ENCODE measurements around the gene CRCP. TPM values are rescaled to one million over a fixed set of nuclear protein-coding genes. Genes with fewer than 3 reads are reported as not detected.

The CRCP gene
- total and polyA plus RNA-seq, 4 donors: 18.9 to 43.0 (median 32.4) TPM

DNA sequence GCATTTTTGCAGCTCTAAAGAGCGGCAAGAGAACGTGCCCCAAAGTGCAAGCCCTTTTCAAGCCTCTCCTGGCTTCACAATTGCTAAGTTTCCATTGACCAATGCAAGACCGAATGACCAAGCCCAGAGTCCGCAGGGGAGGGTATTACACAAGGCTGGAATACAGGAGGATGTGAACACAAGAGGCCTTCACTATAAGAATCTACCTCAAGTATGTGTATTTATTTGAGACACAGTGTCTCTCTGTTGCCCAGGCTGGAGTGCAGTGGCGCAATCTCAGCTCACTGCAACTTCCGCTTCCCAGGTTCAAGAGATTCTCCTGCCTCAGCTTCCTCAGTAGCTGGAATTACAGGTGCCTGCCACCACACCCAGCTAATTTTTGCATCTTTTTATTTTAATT lies 68.3 kb downstream of the CRCP start:
- Histone ChIP-seq H3K27ac (ENCODE audit: low read depth in 1 of 2, low read length in 1 of 2) (peak overlapping the region in 1 of 2 donors; percentile 30), H3K4me3 (no peak overlapping the region), H3K9me3 (ENCODE audit: control insufficient read depth in 4 of 4, insufficient read depth in 3 of 4, low read length in 3 of 4) (peaks cover 0 to 4% (median 0%) of the 10 kb centered on the region in 4 donors), H3K4me1 (ENCODE audit: control insufficient read depth in 5 of 5, insufficient read depth in 5 of 5, low read length in 5 of 5) (no peaks in the 10 kb centered on the region), H3K36me3 (ENCODE audit: control insufficient read depth in 4 of 4, insufficient read depth in 4 of 4, low read length in 4 of 4) (no peaks in the 10 kb centered on the region), H3K27me3 (ENCODE audit: control insufficient read depth in 3 of 3, insufficient read depth in 3 of 3, low read length in 2 of 3) (no peaks in the 10 kb centered on the region), H3K9ac (ENCODE audit: insufficient read depth in 1 of 2, low read length in 2 of 2) (no peak overlapping the region)
- WGBS, 2 donors: 61 to 65% methylated on average over 6 of the region's 6 CpGs
- TF ChIP-seq, protein P1, sequence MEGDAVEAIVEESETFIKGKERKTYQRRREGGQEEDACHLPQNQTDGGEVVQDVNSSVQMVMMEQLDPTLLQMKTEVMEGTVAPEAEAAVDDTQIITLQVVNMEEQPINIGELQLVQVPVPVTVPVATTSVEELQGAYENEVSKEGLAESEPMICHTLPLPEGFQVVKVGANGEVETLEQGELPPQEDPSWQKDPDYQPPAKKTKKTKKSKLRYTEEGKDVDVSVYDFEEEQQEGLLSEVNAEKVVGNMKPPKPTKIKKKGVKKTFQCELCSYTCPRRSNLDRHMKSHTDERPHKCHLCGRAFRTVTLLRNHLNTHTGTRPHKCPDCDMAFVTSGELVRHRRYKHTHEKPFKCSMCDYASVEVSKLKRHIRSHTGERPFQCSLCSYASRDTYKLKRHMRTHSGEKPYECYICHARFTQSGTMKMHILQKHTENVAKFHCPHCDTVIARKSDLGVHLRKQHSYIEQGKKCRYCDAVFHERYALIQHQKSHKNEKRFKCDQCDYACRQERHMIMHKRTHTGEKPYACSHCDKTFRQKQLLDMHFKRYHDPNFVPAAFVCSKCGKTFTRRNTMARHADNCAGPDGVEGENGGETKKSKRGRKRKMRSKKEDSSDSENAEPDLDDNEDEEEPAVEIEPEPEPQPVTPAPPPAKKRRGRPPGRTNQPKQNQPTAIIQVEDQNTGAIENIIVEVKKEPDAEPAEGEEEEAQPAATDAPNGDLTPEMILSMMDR (IDR thresholded peaks at IDR 0.05; ENCODE audit: control extremely low read depth, extremely low read depth): no peak
- ATAC-seq (ENCODE audit: insufficient read depth, low FRiP score): peak; percentile 70
- DNase-seq: no peak

DNA sequence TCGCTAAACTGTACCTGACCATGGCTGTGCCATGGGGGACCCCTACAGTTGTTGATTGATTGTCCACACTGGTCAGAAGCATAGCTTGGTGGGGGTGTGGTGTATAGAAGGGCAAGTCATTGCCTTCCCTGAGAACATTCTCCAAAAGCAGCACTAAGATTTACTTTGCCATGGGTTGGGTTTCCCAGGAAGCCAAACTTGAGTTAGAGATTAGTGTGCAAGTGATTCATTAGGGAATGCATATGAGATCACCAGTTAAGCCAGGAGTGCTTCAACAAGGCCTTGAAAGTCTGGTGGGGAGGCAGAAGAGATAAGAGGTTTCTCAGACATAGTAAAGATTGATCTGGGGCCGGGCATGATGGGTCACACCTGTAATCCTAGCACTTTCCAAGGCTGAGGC lies 69.1 kb downstream of the CRCP start:
- ATAC-seq (ENCODE audit: insufficient read depth, low FRiP score) (peak; percentile 28), DNase-seq (peak in 1 of 3 donors; percentile 43)
- no peaks in the 10 kb centered on the region for H3K27me3 ChIP-seq (ENCODE audit: control insufficient read depth in 3 of 3, insufficient read depth in 3 of 3, low read length in 2 of 3)
- H3K36me3 ChIP-seq (ENCODE audit: control insufficient read depth in 4 of 4, insufficient read depth in 4 of 4, low read length in 4 of 4): no peaks in the 10 kb centered on the region
- 72 to 91% methylated on average over 2 of the region's 2 CpGs for WGBS, 2 donors
- TF ChIP-seq, protein P1 (IDR thresholded peaks at IDR 0.05; ENCODE audit: control extremely low read depth, extremely low read depth): no peak
- no peak overlapping the region for H3K4me3 ChIP-seq
- H3K9me3 ChIP-seq (ENCODE audit: control insufficient read depth in 4 of 4, insufficient read depth in 3 of 4, low read length in 3 of 4): peaks cover 0 to 2% (median 0%) of the 10 kb centered on the region in 4 donors
- no peak overlapping the region for H3K9ac ChIP-seq (ENCODE audit: insufficient read depth in 1 of 2, low read length in 2 of 2)
- H3K27ac ChIP-seq (ENCODE audit: low read depth in 1 of 2, low read length in 1 of 2): no peak overlapping the region
- H3K4me1 ChIP-seq (ENCODE audit: control insufficient read depth in 5 of 5, insufficient read depth in 5 of 5, low read length in 5 of 5): no peaks in the 10 kb centered on the region

DNA sequence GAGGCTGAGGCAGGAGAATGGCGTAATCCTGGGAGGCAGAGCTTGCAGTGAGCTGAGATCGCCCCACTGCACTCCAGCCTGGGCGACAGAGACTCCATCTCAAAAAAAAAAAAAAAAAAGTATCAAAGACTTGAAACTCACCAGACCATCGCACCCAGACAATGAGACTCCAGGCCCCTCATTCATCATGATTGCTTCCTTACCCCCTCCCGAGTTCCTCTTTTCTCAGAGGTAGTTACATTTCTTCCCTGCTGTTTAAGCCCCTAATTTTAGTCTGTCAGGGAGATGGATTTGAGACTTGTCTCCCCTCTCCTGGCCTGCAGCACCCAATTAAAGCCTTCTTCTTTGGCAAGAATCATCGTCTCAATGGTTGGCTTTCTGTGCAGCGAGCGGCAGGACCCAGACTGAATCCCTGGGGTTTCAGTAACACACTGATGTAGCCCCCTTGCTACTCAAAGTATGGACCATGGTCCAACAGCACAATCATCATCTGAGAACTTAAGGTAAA lies 71.1 kb downstream of the CRCP start:
- DNase-seq (no peak), ATAC-seq (ENCODE audit: insufficient read depth, low FRiP score) (no peak)
- H3K9ac ChIP-seq (ENCODE audit: insufficient read depth in 1 of 2, low read length in 2 of 2): no peak overlapping the region
- no peaks in the 10 kb centered on the region for H3K4me1 ChIP-seq (ENCODE audit: control insufficient read depth in 5 of 5, insufficient read depth in 5 of 5, low read length in 5 of 5)
- 94% methylated on average over 8 of the region's 8 CpGs for WGBS, 2 donors
- no peaks in the 10 kb centered on the region for H3K36me3 ChIP-seq (ENCODE audit: control insufficient read depth in 4 of 4, insufficient read depth in 4 of 4, low read length in 4 of 4)
- peaks cover 0 to 2% (median 0%) of the 10 kb centered on the region in 4 donors for H3K9me3 ChIP-seq (ENCODE audit: control insufficient read depth in 4 of 4, insufficient read depth in 3 of 4, low read length in 3 of 4)
- TF ChIP-seq, protein P1 (IDR thresholded peaks at IDR 0.05; ENCODE audit: control extremely low read depth, extremely low read depth): no peak
- no peak overlapping the region for H3K4me3 ChIP-seq
- no peak overlapping the region for H3K27ac ChIP-seq (ENCODE audit: low read depth in 1 of 2, low read length in 1 of 2)
- H3K27me3 ChIP-seq (ENCODE audit: control insufficient read depth in 3 of 3, insufficient read depth in 3 of 3, low read length in 2 of 3): no peaks in the 10 kb centered on the region

DNA sequence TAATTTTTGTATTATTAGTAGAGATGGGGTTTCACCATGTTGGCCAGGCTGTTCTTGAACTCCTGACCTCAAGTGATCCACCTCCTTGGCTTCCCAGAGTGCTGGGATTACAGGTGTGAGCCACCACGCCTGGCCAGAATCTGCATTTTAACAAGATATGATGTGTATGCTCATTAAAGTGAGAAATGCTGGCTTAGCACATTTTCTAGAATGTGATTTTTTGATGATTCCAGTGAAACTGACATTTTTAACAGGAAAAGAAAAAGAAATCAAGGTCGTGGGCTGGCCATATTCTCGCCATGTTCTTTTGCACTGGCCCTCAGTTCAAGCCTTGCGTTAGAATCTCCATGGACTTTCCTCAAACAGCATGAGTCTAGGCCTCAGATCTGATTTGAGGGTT lies 72.3 kb downstream of the CRCP start:
- no peak overlapping the region for H3K27ac ChIP-seq (ENCODE audit: low read depth in 1 of 2, low read length in 1 of 2)
- H3K4me3 ChIP-seq: no peak overlapping the region
- DNase-seq (no peak), ATAC-seq (ENCODE audit: insufficient read depth, low FRiP score) (no peak)
- peaks cover 0 to 2% (median 0%) of the 10 kb centered on the region in 4 donors for H3K9me3 ChIP-seq (ENCODE audit: control insufficient read depth in 4 of 4, insufficient read depth in 3 of 4, low read length in 3 of 4)
- no peaks in the 10 kb centered on the region for H3K27me3 ChIP-seq (ENCODE audit: control insufficient read depth in 3 of 3, insufficient read depth in 3 of 3, low read length in 2 of 3)
- TF ChIP-seq, protein P1 (IDR thresholded peaks at IDR 0.05; ENCODE audit: control extremely low read depth, extremely low read depth): no peak
- H3K36me3 ChIP-seq (ENCODE audit: control insufficient read depth in 4 of 4, insufficient read depth in 4 of 4, low read length in 4 of 4): no peaks in the 10 kb centered on the region
- 92 to 96% methylated on average over 4 of the region's 4 CpGs for WGBS, 2 donors
- H3K9ac ChIP-seq (ENCODE audit: insufficient read depth in 1 of 2, low read length in 2 of 2): no peak overlapping the region
- no peaks in the 10 kb centered on the region for H3K4me1 ChIP-seq (ENCODE audit: control insufficient read depth in 5 of 5, insufficient read depth in 5 of 5, low read length in 5 of 5)
